Measurements from ENCODE around the gene AGTR1. TPM values are rescaled to one million over a fixed set of nuclear protein-coding genes. Genes with fewer than 3 reads are reported as not detected.

Gene AGTR1
- total and polyA plus RNA-seq, 12 donors = 20.6 to 89.2 (median 58.3) TPM

DNA sequence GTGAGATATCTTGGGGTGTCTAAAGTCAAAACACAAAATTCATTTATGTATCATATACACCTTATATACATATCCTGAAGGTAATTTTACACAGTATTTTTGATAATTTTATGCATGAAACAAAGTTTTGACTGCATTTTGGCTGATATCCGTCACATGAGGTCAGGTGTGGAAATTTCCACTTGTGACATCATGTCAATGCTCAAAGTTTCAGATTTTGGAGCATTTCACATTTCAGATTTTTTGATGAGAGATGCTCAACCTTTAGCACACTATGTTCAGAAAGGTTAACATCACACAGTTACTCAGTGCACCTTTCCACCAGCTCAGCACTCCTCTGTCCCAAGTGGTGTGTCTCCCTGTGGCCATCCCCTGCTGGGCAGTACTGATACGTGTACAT, 92.2 kb downstream of the AGTR1 start:
- DNase-seq = no peak
- Histone ChIP-seq H3K4me3 (no peak overlapping the region), H3K27me3 (no peaks in the 10 kb centered on the region), H3K4me1 (replicated peaks in 1 of 2) (no peaks in the 10 kb centered on the region), H3K27ac (no peak overlapping the region), H3K36me3 (replicated peaks in 1 of 2) (no peaks in the 10 kb centered on the region), H3K9me3 (replicated peaks in 1 of 3) (no peaks in the 10 kb centered on the region)
- intact Hi-C loops (cut with DNase I) = no loop called here
- TF ChIP-seq CTCF (IDR thresholded peaks at IDR 0.05) = no peak
- TF ChIP-seq POLR2A (IDR thresholded peaks at IDR 0.05) = no peak
- WGBS, 4 donors = 89 to 94% (median 93%) methylated on average over 2 of the region's 2 CpGs

- no peaks in the 10 kb centered on the region for H3K4me1 ChIP-seq (replicated peaks in 1 of 2)
- no peaks in the 10 kb centered on the region for H3K9me3 ChIP-seq (replicated peaks in 1 of 3)
- TF ChIP-seq POLR2A (IDR thresholded peaks at IDR 0.05) (no peak), CTCF (IDR thresholded peaks at IDR 0.05) (no peak)
- no peaks in the 10 kb centered on the region for H3K27me3 ChIP-seq
- whole genome bisulfite sequencing, 4 donors = 76 to 100% (median 86%) methylated on average over 2 of the region's 2 CpGs
- peak overlapping the region in 1 of 5 donors; percentile 37 for H3K27ac ChIP-seq
- intact Hi-C loops (cut with DNase I) = no loop called here
- no peaks in the 10 kb centered on the region for H3K36me3 ChIP-seq (replicated peaks in 1 of 2)
- H3K4me3 ChIP-seq = no peak overlapping the region
- DNase-seq = no peak
Measured at GRCh38 chr3:148790370-148790769, 92.7 kb downstream of the AGTR1 start.

DNA sequence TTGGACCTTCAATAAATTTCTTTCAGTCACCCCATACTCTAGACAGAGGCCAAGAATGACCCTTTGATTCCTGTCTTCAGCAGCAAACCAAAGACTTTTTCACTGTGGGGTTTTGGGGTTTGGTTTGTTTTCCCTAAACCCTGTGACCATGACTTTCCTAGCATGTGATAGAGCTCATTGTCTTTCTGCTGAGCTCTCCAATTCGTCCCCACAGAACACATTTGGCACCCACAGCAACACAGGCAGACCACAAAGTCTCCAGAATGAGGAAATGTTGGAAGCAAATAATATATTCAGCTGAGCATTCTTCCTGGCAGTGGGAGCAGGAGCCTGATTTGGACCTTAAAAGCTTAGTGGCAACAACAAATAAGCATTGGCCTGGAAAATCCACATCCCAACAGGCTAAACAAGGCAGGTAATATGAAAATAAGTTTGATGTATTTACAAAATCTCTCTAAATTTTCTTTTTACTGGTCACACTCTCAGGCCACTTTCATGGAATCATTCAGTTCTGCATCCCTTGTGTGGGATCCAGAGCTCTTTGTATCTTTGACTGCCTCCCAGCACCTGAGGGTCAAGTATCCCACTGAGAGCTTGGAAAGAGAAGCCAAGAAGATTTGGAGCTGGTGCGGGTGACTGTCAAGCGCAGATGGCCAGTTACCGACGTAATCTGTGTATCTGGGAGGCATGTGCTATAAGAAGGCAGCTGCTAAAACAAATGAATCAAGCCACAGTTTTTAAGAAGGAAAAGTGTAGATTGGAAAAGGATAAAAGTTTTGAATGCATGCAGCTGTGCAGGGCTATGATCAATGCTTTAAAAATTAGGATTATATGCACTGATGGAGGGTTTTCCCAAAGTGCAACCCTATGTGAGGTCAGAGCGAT, 93.4 kb downstream of the AGTR1 start:
- TF ChIP-seq CTCF (IDR thresholded peaks at IDR 0.05) (no peak), POLR2A (IDR thresholded peaks at IDR 0.05) (no peak)
- peak in 2 of 7 donors; percentile 23 to 32 for DNase-seq
- no peaks in the 10 kb centered on the region for H3K9me3 ChIP-seq (replicated peaks in 1 of 3)
- WGBS, 4 donors = 71 to 83% (median 76%) methylated on average over 6 of the region's 6 CpGs
- H3K4me1 ChIP-seq (replicated peaks in 1 of 2) = no peaks in the 10 kb centered on the region
- no peaks in the 10 kb centered on the region for H3K27me3 ChIP-seq
- no peak overlapping the region for H3K4me3 ChIP-seq
- no peaks in the 10 kb centered on the region for H3K36me3 ChIP-seq (replicated peaks in 1 of 2)
- peak overlapping the region in 1 of 5 donors; percentile 37 for H3K27ac ChIP-seq
- intact Hi-C loops (cut with DNase I) = no loop called here

- Histone ChIP-seq H3K27ac (no peak overlapping the region), H3K4me3 (no peak overlapping the region), H3K27me3 (no peaks in the 10 kb centered on the region), H3K36me3 (replicated peaks in 1 of 2) (no peaks in the 10 kb centered on the region), H3K9me3 (replicated peaks in 1 of 3) (no peaks in the 10 kb centered on the region), H3K4me1 (replicated peaks in 1 of 2) (no peaks in the 10 kb centered on the region)
- TF ChIP-seq CTCF (IDR thresholded peaks at IDR 0.05) = no peak
- TF ChIP-seq POLR2A (IDR thresholded peaks at IDR 0.05) = no peak
- no peak for DNase-seq
- WGBS, 4 donors = 86 to 95% (median 92%) methylated on average over 1 of the region's 1 CpG
- intact Hi-C loops (cut with DNase I) = no loop called here
Measured at GRCh38 chr3:148791920-148792319, 94.2 kb downstream of the AGTR1 start.
